ENCODE measurements around the gene HRCT1. TPM values are rescaled to one million over a fixed set of nuclear protein-coding genes. Genes with fewer than 3 reads are reported as not detected.

Gene HRCT1
- total RNA-seq, 2 donors from 2014 or later = not detected

DNA sequence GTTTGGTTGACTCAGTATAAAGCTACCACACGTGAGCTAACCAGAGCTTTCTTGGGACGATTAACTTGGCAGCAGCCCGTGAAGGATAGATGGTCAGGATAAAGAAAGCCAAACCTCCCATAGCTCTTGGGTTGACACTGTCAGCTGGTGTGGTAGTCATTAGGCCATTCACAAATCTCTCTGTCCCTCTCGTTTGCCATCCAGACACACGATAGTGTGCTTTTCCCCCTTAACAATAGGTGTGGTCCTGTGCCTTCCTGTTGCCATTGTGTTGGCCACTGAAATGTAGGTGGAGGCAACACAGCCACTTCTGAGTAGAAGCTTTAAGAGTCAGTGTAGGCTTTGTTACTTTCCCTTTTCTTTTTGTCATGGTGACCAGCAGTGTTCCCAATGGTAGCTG, 47.5 kb upstream of the HRCT1 start:
- no peak overlapping the region for H3K4me3 Mint-ChIP-seq
- peaks cover 10% of the 10 kb centered on the region for H3K27me3 ChIP-seq (ENCODE audit: control insufficient read depth, insufficient read depth, low read length, poor library complexity, severe bottlenecking)
- peaks cover 41% of the 10 kb centered on the region for H3K27me3 Mint-ChIP-seq (ENCODE audit: insufficient read depth)
- H3K4me1 Mint-ChIP-seq = peaks cover 3% of the 10 kb centered on the region
- TF ChIP-seq, protein P1, sequence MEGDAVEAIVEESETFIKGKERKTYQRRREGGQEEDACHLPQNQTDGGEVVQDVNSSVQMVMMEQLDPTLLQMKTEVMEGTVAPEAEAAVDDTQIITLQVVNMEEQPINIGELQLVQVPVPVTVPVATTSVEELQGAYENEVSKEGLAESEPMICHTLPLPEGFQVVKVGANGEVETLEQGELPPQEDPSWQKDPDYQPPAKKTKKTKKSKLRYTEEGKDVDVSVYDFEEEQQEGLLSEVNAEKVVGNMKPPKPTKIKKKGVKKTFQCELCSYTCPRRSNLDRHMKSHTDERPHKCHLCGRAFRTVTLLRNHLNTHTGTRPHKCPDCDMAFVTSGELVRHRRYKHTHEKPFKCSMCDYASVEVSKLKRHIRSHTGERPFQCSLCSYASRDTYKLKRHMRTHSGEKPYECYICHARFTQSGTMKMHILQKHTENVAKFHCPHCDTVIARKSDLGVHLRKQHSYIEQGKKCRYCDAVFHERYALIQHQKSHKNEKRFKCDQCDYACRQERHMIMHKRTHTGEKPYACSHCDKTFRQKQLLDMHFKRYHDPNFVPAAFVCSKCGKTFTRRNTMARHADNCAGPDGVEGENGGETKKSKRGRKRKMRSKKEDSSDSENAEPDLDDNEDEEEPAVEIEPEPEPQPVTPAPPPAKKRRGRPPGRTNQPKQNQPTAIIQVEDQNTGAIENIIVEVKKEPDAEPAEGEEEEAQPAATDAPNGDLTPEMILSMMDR (conservative IDR thresholded peaks at IDR 0.05) = no peak
- no peaks in the 10 kb centered on the region for H3K9me3 ChIP-seq (ENCODE audit: control insufficient read depth, low read length)
- no peaks in the 10 kb centered on the region for H3K36me3 Mint-ChIP-seq (ENCODE audit: low read depth)
- no peak overlapping the region for H3K9ac ChIP-seq (ENCODE audit: extremely low read depth, low read length, poor library complexity, severe bottlenecking)
- H3K27ac ChIP-seq (ENCODE audit: low read depth, low read length) = no peak overlapping the region
- no peaks in the 10 kb centered on the region for H3K9me3 Mint-ChIP-seq
- no peaks in the 10 kb centered on the region for H3K36me3 ChIP-seq (ENCODE audit: control insufficient read depth, insufficient read depth, low read length)
- 91 to 97% methylated on average over 5 of the region's 5 CpGs for WGBS, 2 experiments (ENCODE audit: insufficient coverage in 1 of 2, insufficient read length in 1 of 2)
- DNase-seq = peak; percentile 18
- no peak overlapping the region for H3K27ac Mint-ChIP-seq
- no peaks in the 10 kb centered on the region for H3K4me1 ChIP-seq (ENCODE audit: control insufficient read depth, insufficient read depth, low read length)
- no peak overlapping the region for H3K4me3 ChIP-seq (ENCODE audit: low read length)

- Histone ChIP-seq H3K4me1 (ENCODE audit: control insufficient read depth, insufficient read depth, low read length) (no peaks in the 10 kb centered on the region), H3K36me3 (ENCODE audit: control insufficient read depth, insufficient read depth, low read length) (no peaks in the 10 kb centered on the region), H3K9me3 (ENCODE audit: control insufficient read depth, low read length) (no peaks in the 10 kb centered on the region), H3K27me3 (ENCODE audit: control insufficient read depth, insufficient read depth, low read length, poor library complexity, severe bottlenecking) (peaks cover 10% of the 10 kb centered on the region), H3K27ac (ENCODE audit: low read depth, low read length) (no peak overlapping the region), H3K9ac (ENCODE audit: extremely low read depth, low read length, poor library complexity, severe bottlenecking) (no peak overlapping the region), H3K4me3 (ENCODE audit: low read length) (no peak overlapping the region)
- peaks cover 3% of the 10 kb centered on the region for H3K4me1 Mint-ChIP-seq
- 88% methylated on average over 10 to 16 of the region's 16 CpGs for WGBS, 2 experiments (ENCODE audit: insufficient coverage in 1 of 2, insufficient read length in 1 of 2)
- TF ChIP-seq, protein P1 (conservative IDR thresholded peaks at IDR 0.05) = no peak
- H3K4me3 Mint-ChIP-seq = no peak overlapping the region
- no peaks in the 10 kb centered on the region for H3K36me3 Mint-ChIP-seq (ENCODE audit: low read depth)
- no peak overlapping the region for H3K27ac Mint-ChIP-seq
- H3K27me3 Mint-ChIP-seq (ENCODE audit: insufficient read depth) = peaks cover 41% of the 10 kb centered on the region
- no peaks in the 10 kb centered on the region for H3K9me3 Mint-ChIP-seq
- DNase-seq = peak; percentile 31
Measured at GRCh38 chr9:35859310-35859989, 46.6 kb upstream of the HRCT1 start.

- peak; percentile 28 for DNase-seq
- Mint-ChIP-seq H3K4me1 (peaks cover 3% of the 10 kb centered on the region), H3K36me3 (ENCODE audit: low read depth) (no peaks in the 10 kb centered on the region), H3K4me3 (no peak overlapping the region), H3K9me3 (no peaks in the 10 kb centered on the region), H3K27me3 (ENCODE audit: insufficient read depth) (peaks cover 41% of the 10 kb centered on the region), H3K27ac (no peak overlapping the region)
- Histone ChIP-seq H3K27ac (ENCODE audit: low read depth, low read length) (no peak overlapping the region), H3K27me3 (ENCODE audit: control insufficient read depth, insufficient read depth, low read length, poor library complexity, severe bottlenecking) (peaks cover 10% of the 10 kb centered on the region), H3K4me1 (ENCODE audit: control insufficient read depth, insufficient read depth, low read length) (no peaks in the 10 kb centered on the region), H3K9me3 (ENCODE audit: control insufficient read depth, low read length) (no peaks in the 10 kb centered on the region), H3K4me3 (ENCODE audit: low read length) (no peak overlapping the region), H3K9ac (ENCODE audit: extremely low read depth, low read length, poor library complexity, severe bottlenecking) (no peak overlapping the region), H3K36me3 (ENCODE audit: control insufficient read depth, insufficient read depth, low read length) (no peaks in the 10 kb centered on the region)
- 84 to 90% methylated on average over 2 to 3 of the region's 3 CpGs for WGBS, 2 experiments (ENCODE audit: insufficient coverage in 1 of 2, insufficient read length in 1 of 2)
- TF ChIP-seq, protein P1 (conservative IDR thresholded peaks at IDR 0.05) = no peak
Measured at GRCh38 chr9:35859990-35860339, 46.0 kb upstream of the HRCT1 start.
